Measurements from ENCODE around the gene TEP1. TPM values are rescaled to one million over a fixed set of nuclear protein-coding genes. Genes with fewer than 3 reads are reported as not detected.

Gene TEP1
- total RNA-seq, 1 experiment from 2014 or later: 15.8 TPM

DNA sequence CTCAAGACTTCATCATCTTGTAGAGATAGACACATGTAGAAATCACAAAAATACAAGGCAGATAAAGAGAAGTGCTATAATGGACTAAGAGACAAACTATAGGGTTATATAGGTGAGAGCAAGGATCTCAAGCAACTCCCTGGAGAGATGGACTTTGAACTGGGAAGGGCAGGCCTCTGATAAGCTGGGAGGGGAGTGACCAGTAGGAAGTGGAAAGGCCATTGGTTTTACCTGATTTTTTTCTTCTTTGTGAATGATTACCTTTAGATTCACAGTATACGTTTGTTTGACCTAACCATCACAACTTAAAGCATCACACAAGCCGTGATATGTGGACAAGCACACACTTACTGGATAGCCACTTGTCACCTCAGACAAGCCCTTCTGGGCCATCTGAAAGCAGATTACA lies 5.2 kb upstream of the TEP1 start:
- H2AFZ ChIP-seq (ENCODE audit: low read length): no peak overlapping the region
- H3K23ac ChIP-seq (ENCODE audit: insufficient read length, low read depth, low read length): no peak overlapping the region
- Mint-ChIP-seq H3K4me3 (no peak overlapping the region), H3K27me3 (ENCODE audit: low read depth) (no peaks in the 10 kb centered on the region), H3K4me1 (peaks cover 20 to 27% of the 10 kb centered on the region in 2 experiments), H3K9me3 (no peaks in the 10 kb centered on the region), H3K36me3 (ENCODE audit: insufficient read depth in 1 of 3, low read depth in 3 of 3) (no peaks in the 10 kb centered on the region), H3K27ac (no peak overlapping the region)
- H2BK5ac ChIP-seq (ENCODE audit: insufficient read length, low read length): no peak overlapping the region
- H2AK5ac ChIP-seq (ENCODE audit: insufficient read length, low read length): no peak overlapping the region
- H3K4me1 ChIP-seq (ENCODE audit: insufficient read depth, low read length): no peaks in the 10 kb centered on the region
- H3K18ac ChIP-seq (ENCODE audit: insufficient read length, low read depth, low read length): no peak overlapping the region
- H3T11ph ChIP-seq (ENCODE audit: low read length): no peak overlapping the region
- no peak overlapping the region for H3K56ac ChIP-seq (ENCODE audit: insufficient read length, low read depth, low read length)
- no peaks in the 10 kb centered on the region for H3K79me2 ChIP-seq (ENCODE audit: insufficient read depth, low read length)
- H3K4me2 ChIP-seq (ENCODE audit: insufficient read depth, insufficient read length, low read length): no peak overlapping the region
- no peaks in the 10 kb centered on the region for H3K27me3 ChIP-seq (ENCODE audit: insufficient read depth, low read length)
- no peak overlapping the region for H3K14ac ChIP-seq (ENCODE audit: insufficient read depth, low read length)
- no peaks in the 10 kb centered on the region for H4K20me1 ChIP-seq (ENCODE audit: control insufficient read depth, insufficient read depth, insufficient read length)
- no peak overlapping the region for H3K4ac ChIP-seq (ENCODE audit: low read depth, low read length)
- no peak overlapping the region for H2BK15ac ChIP-seq (ENCODE audit: low read depth, low read length)
- no peak overlapping the region for H2BK120ac ChIP-seq (ENCODE audit: low read depth, low read length, poor library complexity, severe bottlenecking)
- TF ChIP-seq, protein P1, sequence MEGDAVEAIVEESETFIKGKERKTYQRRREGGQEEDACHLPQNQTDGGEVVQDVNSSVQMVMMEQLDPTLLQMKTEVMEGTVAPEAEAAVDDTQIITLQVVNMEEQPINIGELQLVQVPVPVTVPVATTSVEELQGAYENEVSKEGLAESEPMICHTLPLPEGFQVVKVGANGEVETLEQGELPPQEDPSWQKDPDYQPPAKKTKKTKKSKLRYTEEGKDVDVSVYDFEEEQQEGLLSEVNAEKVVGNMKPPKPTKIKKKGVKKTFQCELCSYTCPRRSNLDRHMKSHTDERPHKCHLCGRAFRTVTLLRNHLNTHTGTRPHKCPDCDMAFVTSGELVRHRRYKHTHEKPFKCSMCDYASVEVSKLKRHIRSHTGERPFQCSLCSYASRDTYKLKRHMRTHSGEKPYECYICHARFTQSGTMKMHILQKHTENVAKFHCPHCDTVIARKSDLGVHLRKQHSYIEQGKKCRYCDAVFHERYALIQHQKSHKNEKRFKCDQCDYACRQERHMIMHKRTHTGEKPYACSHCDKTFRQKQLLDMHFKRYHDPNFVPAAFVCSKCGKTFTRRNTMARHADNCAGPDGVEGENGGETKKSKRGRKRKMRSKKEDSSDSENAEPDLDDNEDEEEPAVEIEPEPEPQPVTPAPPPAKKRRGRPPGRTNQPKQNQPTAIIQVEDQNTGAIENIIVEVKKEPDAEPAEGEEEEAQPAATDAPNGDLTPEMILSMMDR (conservative IDR thresholded peaks at IDR 0.05): no peak
- WGBS (ENCODE audit: extremely low coverage, insufficient read length, low lambda C conversion rate): no CpG with 5 or more reads among the region's 2 CpGs
- H4K8ac ChIP-seq (replicated peaks; ENCODE audit: insufficient read length, low read depth, low read length): no peak overlapping the region
- H3K9me3 ChIP-seq (ENCODE audit: control insufficient read depth, low read depth, low read length): no peaks in the 10 kb centered on the region
- H3K27ac ChIP-seq (ENCODE audit: insufficient read length, low read depth, low read length): no peak overlapping the region
- no peak overlapping the region for H2BK20ac ChIP-seq (ENCODE audit: low read depth, low read length, poor library complexity, severe bottlenecking)
- H4K5ac ChIP-seq (ENCODE audit: insufficient read length, low read depth, low read length): no peak overlapping the region
- peaks cover 3% of the 10 kb centered on the region for H3K23me2 ChIP-seq (ENCODE audit: insufficient read length, low read depth, low read length, poor library complexity, severe bottlenecking)
- H4K91ac ChIP-seq (ENCODE audit: insufficient read length, low read depth, low read length): no peak overlapping the region
- no peaks in the 10 kb centered on the region for H3K79me1 ChIP-seq (ENCODE audit: insufficient read depth, low read depth, low read length, poor library complexity, severe bottlenecking)
- DNase-seq: no peak
- H2BK12ac ChIP-seq (ENCODE audit: insufficient read length, low read depth, low read length): no peak overlapping the region
- no peak overlapping the region for H3K9ac ChIP-seq (ENCODE audit: extremely low read depth, insufficient read length, low read length)
